Measurements from ENCODE around the gene PLEKHD1. TPM values are rescaled to one million over a fixed set of nuclear protein-coding genes. Genes with fewer than 3 reads are reported as not detected.

Gene PLEKHD1
- total and polyA plus RNA-seq, 9 of the 15 experiments (the other 6 are each of a cell fraction or from before 2014, with no cell fraction given): not detected

DNA sequence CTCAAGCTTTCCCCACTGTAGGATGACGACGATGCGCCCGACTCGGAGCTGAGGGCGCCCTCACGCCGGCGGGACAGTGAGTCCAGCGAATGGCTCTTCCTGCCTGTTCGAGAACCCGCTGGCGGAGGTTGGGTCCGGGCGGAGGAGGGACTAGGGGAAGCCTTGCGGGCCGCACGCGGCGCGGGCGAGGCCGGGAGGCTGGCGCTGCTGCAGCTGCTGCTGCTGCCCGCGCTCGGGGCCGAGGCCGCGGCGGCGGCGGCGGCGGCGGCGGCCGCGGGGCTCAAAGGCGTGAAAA lies 88.3 kb downstream of the PLEKHD1 start (continued):
- TF ChIP-seq FUS (optimal IDR thresholded peaks at IDR 0.05; ENCODE audit: low read depth, low read length): no peak
- no peak for TF ChIP-seq ELF4 (CRISPR knock-in tag; IDR thresholded peaks at IDR 0.05)
- no peak for TF ChIP-seq NCOR1 (IDR thresholded peaks at IDR 0.05)
- no peak for TF ChIP-seq GATA2 (CRISPR knock-in tag; IDR thresholded peaks at IDR 0.05)
- no peak for TF ChIP-seq PHB2 (IDR thresholded peaks at IDR 0.05; ENCODE audit: low read depth)
- no peak for TF ChIP-seq MTA3 (IDR thresholded peaks at IDR 0.05; ENCODE audit: borderline replicate concordance)

DNA sequence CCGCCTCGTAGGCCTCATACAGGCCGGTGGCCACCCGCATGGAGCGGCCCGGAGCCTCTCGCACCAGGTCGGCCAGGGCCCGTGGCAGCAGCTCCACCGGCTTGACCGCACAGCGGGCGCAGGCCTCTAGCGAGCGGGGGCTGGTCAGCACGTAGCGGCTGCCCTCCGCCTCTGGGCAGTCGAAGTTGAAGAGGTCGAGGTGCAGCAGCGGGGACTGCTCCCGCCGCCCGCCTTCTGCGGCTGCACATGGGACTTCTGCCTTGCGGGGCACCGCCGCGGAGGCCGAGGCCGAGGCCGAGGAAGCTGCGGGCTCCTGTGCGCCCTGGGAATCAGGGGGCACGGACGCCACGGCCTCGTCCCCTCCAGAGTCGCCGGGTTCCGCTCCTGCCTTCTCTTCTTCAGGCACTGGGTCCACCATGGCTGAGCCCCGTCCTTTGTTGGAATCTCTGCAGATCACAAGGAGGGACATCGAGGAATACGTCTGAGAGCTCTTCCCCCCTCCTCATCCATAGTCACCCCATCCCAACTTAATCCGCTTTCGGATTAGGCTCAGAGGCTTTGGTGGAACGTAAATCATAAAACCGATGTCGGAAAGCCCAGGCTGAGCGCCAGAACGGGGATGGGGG lies 88.8 kb downstream of the PLEKHD1 start:
- no peaks in the 10 kb centered on the region for H3K79me2 ChIP-seq (ENCODE audit: control insufficient read depth, insufficient read depth, low read length)
- 57% methylated on average over 11 of the region's 51 CpGs for WGBS (ENCODE audit: insufficient coverage, low coverage, missing lambda C conversion rate)
- H3K4me2 ChIP-seq (ENCODE audit: insufficient read depth, low read length): no peak overlapping the region
- H3K9me1 ChIP-seq (ENCODE audit: control insufficient read depth, insufficient read depth, low read length): no peaks in the 10 kb centered on the region
- BruUV-seq (replicated peaks): no TSS peak
- H2AFZ ChIP-seq (ENCODE audit: low read depth, low read length): no peak overlapping the region
- no peak for DNase-seq (ENCODE audit: extremely low read depth in 1 of 4, low spot score in 3 of 4)
- H3K4me3 ChIP-seq: no peak overlapping the region
- in situ Hi-C loops (cut with MboI): loop anchor here (25.0 kb wide), 1 partner anchor 464 kb away; no protein-coding TSS in a partner anchor
- ChIA-PET CTCF (ENCODE audit: low intra/inter-chr PET ratio) (interaction anchor here (1.2 kb wide), 1 partner anchor 154 kb away, joined by 3 read pairs; no protein-coding TSS in a partner anchor), POLR2A (interaction anchor here (1.2 kb wide), 1 partner anchor 13 kb away, joined by 3 read pairs; no protein-coding TSS in a partner anchor)
- ATAC-seq: no peak
- H3K4me1 ChIP-seq (replicated peaks in 1 of 2; ENCODE audit: control insufficient read depth in 2 of 2, insufficient read depth in 2 of 2, low read length in 2 of 2): peaks cover 0 to 17% of the 10 kb centered on the region in 2 experiments; a peak in 2 of 5 replicates
- TF ChIP-seq POLR3A (IDR thresholded peaks at IDR 0.05; ENCODE audit: borderline replicate concordance, extremely low read depth, insufficient read depth, insufficient read length): no peak
- TF ChIP-seq ZNF184 (CRISPR knock-in tag; IDR thresholded peaks at IDR 0.05): no peak
- TF ChIP-seq EGR1 (conservative IDR thresholded peaks at IDR 0.05): no peak
- TF ChIP-seq ZNF174 (CRISPR knock-in tag; IDR thresholded peaks at IDR 0.05): no peak
- TF ChIP-seq, protein P1, sequence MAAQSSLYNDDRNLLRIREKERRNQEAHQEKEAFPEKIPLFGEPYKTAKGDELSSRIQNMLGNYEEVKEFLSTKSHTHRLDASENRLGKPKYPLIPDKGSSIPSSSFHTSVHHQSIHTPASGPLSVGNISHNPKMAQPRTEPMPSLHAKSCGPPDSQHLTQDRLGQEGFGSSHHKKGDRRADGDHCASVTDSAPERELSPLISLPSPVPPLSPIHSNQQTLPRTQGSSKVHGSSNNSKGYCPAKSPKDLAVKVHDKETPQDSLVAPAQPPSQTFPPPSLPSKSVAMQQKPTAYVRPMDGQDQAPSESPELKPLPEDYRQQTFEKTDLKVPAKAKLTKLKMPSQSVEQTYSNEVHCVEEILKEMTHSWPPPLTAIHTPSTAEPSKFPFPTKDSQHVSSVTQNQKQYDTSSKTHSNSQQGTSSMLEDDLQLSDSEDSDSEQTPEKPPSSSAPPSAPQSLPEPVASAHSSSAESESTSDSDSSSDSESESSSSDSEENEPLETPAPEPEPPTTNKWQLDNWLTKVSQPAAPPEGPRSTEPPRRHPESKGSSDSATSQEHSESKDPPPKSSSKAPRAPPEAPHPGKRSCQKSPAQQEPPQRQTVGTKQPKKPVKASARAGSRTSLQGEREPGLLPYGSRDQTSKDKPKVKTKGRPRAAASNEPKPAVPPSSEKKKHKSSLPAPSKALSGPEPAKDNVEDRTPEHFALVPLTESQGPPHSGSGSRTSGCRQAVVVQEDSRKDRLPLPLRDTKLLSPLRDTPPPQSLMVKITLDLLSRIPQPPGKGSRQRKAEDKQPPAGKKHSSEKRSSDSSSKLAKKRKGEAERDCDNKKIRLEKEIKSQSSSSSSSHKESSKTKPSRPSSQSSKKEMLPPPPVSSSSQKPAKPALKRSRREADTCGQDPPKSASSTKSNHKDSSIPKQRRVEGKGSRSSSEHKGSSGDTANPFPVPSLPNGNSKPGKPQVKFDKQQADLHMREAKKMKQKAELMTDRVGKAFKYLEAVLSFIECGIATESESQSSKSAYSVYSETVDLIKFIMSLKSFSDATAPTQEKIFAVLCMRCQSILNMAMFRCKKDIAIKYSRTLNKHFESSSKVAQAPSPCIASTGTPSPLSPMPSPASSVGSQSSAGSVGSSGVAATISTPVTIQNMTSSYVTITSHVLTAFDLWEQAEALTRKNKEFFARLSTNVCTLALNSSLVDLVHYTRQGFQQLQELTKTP (IDR thresholded peaks at IDR 0.05; ENCODE audit: low read depth in 1 of 2, partially characterized antibody in 2 of 2): no peak
- TF ChIP-seq TAF7 (tag; IDR thresholded peaks at IDR 0.05): no peak
- TF ChIP-seq HDAC3 (IDR thresholded peaks at IDR 0.05; ENCODE audit: borderline replicate concordance, partially characterized antibody): no peak
- TF ChIP-seq NCOA1 (IDR thresholded peaks at IDR 0.05; ENCODE audit: low read depth): no peak
- no peak for TF ChIP-seq KLF6 (CRISPR knock-in tag; IDR thresholded peaks at IDR 0.05; ENCODE audit: borderline replicate concordance)
- FAIRE-seq: no peak
- no peaks in the 10 kb centered on the region for H4K20me1 ChIP-seq (replicated peaks; ENCODE audit: control insufficient read depth, insufficient read depth, low read length)
- H3K9ac ChIP-seq (ENCODE audit: insufficient read depth in 1 of 2, low read depth in 2 of 2, low read length in 2 of 2): no peak overlapping the region
- H3K27me3 ChIP-seq (ENCODE audit: control insufficient read depth in 2 of 2, insufficient read depth in 2 of 2, low read length in 2 of 2): peaks cover 2 to 30% of the 10 kb centered on the region in 2 experiments; a peak in 3 of 5 replicates
- H3K27ac ChIP-seq (ENCODE audit: extremely low read depth, low read depth, low read length): no peak overlapping the region
- no peaks in the 10 kb centered on the region for H3K9me3 ChIP-seq (replicated peaks; ENCODE audit: control insufficient read depth, insufficient read depth, low read depth, low read length)
- intact Hi-C loops (cut with micrococcal nuclease): loop anchor here (10.0 kb wide), 1 partner anchor 329 kb away; no protein-coding TSS in a partner anchor
- no peaks in the 10 kb centered on the region for H3K36me3 ChIP-seq (ENCODE audit: control insufficient read depth, insufficient read depth, low read length)

Measured in K562 (cell line).